GM21717 (cell line): Measurements from ENCODE around the gene RGS9.

ENCODE experiments used
- ATAC-seq: cut with Tn5 transposase; IDR thresholded peaks from one replicate; pipeline ENCODE4 v1.9.1; 2021; ENCODE audit warnings: mild to moderate bottlenecking, moderate library complexity; ENCODE audit not compliant: unreplicated experiment

Gene RGS9

GRCh38 chr17:65246252-65246651, 109.1 kb downstream of the RGS9 start:
- no peak for ATAC-seq

GRCh38 chr17:65249774-65250173, 112.6 kb downstream of the RGS9 start:
- ATAC-seq: no peak

GRCh38 chr17:65254166-65254565, 117.0 kb downstream of the RGS9 start:
- ATAC-seq: no peak

GRCh38 chr17:65259281-65259680, 122.1 kb downstream of the RGS9 start:
- no peak for ATAC-seq

GRCh38 chr17:65259696-65260485, 122.7 kb downstream of the RGS9 start:
- no peak for ATAC-seq

- ATAC-seq: no peak
Observed at GRCh38 chr17:65260626-65261025, 123.5 kb downstream of the RGS9 start.

- no peak for ATAC-seq
Observed at GRCh38 chr17:65261152-65261551, 124.0 kb downstream of the RGS9 start.

- ATAC-seq: no peak
Observed at GRCh38 chr17:65261682-65262636, 124.8 kb downstream of the RGS9 start.

- ATAC-seq: no peak
Observed at GRCh38 chr17:65265276-65265675, 128.1 kb downstream of the RGS9 start.

GRCh38 chr17:65268832-65269231, 131.7 kb downstream of the RGS9 start:
- no peak for ATAC-seq

GRCh38 chr17:65270499-65271253, 133.5 kb downstream of the RGS9 start:
- no peak for ATAC-seq

- ATAC-seq: no peak
Observed at GRCh38 chr17:65271296-65271695, 134.1 kb downstream of the RGS9 start.
